A549 (cell line): Measurements from ENCODE around the gene FAAH.

Experiments
- CEBPB ChIP-seq, 2 experiments: fragments of >200 bp in 1 of 2; sonication (Bioruptor Twin) in 1 of 2; formaldehyde crosslinking in 1 of 2; IDR thresholded peaks; 2 replicates each; pipeline ENCODE4 v1.6.1; 2012 to 2016
- EP300 ChIP-seq, 2 experiments: fragments of >200 bp; sonication (Bioruptor Twin); formaldehyde crosslinking; IDR thresholded peaks; 2 replicates in 1 of 2; 3 replicates in 1 of 2; pipeline ENCODE4 v1.6.1; 2016 to 2017
- POLR2A ChIP-seq: IDR thresholded peaks from 2 replicates; pipeline ENCODE4 v1.6.1; 2012; ENCODE audit warnings: mild to moderate bottlenecking, low read length

DNA sequence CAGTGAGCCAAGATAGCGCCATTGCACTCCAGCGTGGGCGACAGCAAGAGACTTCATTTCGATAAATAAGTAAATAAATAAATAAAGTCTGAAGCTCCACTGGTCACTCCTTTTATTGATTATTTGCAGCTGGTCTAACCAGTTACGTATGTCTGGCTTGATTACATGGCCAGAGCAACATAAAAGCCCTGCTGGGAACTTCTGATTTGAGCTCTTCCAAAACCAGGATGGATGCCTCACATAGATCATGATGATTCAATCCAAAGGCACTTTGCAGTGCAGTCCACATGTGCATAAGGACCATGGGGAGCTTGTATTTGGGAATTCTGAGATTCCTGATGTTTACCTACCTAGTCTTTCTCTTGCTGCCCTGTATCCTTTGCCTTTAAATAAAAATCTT, 29.5 kb upstream of the FAAH start:
- TF ChIP-seq CEBPB (IDR thresholded peaks at IDR 0.05) (no peak), EP300 (IDR thresholded peaks at IDR 0.05) (no peak), POLR2A (no peak)
